HG03575 (cell line): ENCODE measurements around the gene TACR2.

ENCODE experiments used
- ATAC-seq: cut with Tn5 transposase; IDR thresholded peaks from one replicate; pipeline ENCODE4 v1.9.1; 2021; ENCODE audit not compliant: unreplicated experiment, insufficient number of reproducible peaks, low FRiP score; ENCODE audit errors: extremely low read depth

TACR2 gene

DNA sequence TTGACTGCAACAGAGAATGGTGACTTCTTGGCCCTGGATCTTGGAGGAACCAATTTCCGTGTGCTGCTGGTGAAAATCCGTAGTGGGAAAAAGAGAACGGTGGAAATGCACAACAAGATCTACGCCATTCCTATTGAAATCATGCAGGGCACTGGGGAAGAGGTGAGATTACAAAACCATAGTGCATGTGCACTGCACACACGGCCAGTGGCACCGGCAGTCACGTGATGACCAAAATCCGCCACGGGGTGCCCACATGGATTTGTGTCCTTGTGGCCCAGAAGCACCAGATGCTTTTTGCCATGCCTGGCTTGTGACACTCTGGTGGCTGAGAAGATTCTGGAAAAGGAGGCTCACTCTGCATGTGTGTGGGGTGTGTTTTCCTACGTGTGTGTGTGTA lies 32.4 kb downstream of the TACR2 start:
- no peak for ATAC-seq

DNA sequence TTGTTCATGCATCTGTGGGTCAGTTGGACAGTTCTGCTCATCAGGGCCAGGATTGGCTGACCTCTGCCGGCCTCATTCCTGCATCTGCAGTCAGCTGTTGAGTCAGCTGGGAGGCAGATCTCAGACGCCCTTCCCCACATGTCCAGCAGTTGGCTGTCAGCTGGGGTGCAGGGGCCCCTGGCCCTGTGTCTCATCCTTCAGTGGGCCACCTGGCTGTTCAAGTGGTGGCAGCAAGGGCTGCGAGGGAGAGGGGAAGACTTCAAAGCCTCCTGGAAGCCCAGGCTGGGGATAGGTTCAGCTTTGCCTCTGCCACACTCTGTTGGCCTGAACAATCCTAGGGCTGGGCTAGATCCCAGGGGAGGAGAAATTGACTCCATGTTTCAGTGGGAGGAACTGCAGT lies 33.2 kb downstream of the TACR2 start:
- ATAC-seq, result no peak

DNA sequence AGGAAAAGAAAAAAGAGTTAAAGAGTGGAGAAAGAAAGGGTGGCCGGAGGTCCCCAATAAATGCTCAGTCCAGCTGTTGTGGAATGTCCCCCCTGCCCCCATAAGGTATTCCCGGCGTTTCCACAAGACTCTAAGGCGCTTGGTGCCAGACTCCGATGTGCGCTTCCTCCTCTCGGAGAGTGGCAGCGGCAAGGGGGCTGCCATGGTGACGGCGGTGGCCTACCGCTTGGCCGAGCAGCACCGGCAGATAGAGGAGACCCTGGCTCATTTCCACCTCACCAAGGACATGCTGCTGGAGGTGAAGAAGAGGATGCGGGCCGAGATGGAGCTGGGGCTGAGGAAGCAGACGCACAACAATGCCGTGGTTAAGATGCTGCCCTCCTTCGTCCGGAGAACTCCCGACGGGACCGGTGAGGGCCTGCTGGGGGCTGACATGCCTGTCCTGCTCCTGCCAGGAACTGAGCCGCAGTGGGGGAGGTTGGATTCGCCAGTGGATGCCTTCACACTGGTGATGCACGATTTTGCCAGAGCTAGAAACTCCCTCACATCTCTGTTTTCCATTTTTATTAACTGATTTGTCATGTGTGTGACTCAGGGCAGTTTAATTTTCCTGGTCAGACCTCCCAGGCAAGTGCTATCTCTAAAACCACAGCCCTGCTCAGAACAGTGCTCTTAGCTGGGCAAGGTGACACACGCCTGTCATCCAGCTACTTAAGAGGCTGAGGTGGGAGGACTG lies 34.2 kb downstream of the TACR2 start:
- ATAC-seq, result no peak

GRCh38 chr10:69379800-69380199 lies 36.9 kb downstream of the TACR2 start:
- no peak for ATAC-seq

DNA sequence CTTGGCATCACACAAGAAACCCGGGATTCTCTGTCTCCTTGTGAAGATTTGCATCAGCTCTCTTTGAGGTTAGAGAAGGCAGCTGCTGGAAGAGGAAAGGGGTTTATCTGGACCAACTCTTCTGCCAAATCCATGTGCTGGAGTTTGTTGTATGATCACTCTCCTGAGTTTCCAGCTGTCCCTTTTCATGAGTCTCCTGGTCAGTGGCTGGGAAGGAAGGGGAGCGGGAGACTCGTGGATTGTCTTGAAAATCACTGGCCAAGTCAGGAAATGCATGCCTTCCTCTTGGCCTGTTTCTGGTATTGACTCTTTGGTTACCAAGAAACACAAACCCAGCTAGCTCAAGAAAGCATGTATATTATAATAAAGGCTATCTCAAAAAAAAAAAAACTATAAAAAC lies 38.8 kb downstream of the TACR2 start:
- no peak for ATAC-seq

DNA sequence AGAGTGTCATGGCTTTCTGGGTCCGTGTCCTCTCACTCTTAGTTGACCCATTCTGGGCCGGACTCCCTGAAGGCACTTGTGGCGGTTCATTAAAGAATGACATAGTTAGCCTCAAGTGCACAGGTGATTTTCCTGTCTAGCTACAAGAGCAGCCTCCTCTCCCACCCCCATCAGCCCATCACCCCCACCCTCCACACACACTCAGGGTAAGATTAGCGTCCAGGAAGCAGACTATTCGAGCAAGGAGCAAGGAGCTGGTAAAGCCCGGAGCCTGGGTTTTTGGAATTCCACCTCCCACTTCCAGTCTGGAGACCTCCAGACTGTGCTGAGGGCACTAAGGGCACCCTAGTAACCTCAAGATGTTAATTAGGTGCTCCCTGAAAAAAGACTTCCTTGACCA lies 39.5 kb downstream of the TACR2 start:
- no peak for ATAC-seq

DNA sequence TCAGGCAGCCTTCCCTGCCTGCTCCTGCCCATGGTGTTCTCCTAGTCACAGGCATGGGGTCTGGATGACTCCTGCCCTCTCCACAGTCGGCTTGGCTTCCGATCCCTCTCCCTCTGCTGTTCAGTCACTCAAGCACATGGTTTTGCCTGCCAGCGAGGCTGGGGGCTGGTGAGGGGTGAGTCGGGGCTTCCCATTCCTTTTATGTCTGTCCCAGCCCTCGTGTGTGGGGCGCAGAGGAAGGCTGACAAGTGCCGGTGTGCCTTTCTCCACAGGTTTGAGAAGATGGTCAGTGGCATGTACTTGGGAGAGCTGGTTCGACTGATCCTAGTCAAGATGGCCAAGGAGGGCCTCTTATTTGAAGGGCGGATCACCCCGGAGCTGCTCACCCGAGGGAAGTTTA lies 40.1 kb downstream of the TACR2 start:
- no peak for ATAC-seq

- ATAC-seq, result no peak
Measured at GRCh38 chr10:69375307-69376151, 41.2 kb downstream of the TACR2 start.

DNA sequence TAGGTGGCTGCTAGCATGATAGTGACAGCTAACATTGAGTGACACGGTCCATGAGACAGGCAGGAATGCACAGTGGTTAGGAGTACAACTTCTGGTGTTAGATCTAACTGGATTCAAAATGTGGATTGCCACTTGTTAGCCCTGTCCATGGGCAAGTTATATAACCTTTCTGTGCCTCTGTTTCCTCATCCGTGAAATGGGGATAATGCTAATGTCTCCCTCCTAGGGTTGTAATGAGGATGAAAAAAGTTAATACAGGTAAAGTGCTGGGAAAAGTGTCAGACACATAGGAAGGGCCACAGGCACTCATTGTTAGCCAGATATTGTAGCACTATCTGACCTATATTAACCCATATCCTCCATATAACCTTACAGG lies 41.8 kb downstream of the TACR2 start:
- no peak for ATAC-seq

DNA sequence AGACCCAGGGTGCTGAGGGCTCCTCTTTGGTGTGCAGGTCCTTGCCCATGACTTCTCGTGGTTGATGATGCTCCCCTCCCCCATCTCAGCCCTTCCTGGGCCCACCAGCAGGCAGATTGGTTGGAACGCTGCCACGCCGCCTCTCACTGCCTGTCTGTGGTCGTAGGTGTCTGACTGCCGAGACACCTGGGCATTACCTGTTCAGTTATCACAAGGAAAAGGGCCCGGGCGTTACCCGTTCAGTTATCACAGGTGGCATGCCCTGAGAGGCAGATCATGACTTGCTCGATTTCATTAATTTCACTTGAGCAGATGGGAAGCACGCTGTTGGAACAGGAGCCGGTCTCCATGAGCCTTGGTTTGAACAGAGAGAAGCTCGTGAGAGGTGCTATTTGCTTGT lies 42.5 kb downstream of the TACR2 start:
- no peak for ATAC-seq

DNA sequence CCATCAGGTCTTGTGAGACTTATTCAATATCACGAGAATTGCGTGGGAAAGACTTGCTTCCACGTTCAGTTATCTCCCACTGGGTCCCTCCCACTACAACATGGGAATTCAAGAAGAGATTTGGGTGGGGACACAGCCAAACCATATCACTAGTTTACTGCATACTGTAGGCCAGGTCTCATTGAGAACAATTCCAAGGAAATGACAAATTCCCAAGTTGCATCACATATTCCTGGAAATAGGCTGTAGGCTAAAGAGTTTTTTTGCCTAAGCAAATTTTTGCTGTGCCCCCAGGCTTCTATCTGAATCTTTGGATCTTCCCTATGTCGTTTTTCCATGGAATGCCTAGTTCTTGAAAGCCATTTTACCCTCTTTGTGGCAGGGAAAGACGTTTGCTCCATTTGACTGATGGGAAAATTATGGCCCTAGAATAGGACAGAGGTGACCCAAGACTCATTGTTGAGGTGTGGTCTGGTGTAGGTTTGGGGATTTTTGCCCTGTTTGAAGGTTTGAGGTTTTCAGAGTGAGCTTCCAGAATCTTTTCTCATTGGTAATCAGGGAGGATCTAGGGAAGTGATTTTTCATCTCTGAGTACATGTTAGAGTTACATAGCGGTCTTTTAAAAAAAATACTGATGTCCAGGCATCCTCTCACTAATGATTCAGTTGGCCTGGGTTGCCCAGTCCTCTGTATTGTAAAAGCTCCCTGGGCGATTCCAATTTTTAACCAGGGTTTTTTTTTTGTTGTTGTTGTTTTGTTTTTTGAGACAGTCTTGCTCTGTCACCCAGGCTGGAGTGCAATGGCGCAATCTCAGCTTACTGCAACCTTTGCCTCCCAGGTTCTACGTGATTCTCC lies 44.4 kb downstream of the TACR2 start:
- ATAC-seq, result no peak

GRCh38 chr10:69367469-69367868 lies 49.2 kb downstream of the TACR2 start:
- no peak for ATAC-seq

- no peak for ATAC-seq
Measured at GRCh38 chr10:69366738-69367137, 50.0 kb downstream of the TACR2 start.

DNA sequence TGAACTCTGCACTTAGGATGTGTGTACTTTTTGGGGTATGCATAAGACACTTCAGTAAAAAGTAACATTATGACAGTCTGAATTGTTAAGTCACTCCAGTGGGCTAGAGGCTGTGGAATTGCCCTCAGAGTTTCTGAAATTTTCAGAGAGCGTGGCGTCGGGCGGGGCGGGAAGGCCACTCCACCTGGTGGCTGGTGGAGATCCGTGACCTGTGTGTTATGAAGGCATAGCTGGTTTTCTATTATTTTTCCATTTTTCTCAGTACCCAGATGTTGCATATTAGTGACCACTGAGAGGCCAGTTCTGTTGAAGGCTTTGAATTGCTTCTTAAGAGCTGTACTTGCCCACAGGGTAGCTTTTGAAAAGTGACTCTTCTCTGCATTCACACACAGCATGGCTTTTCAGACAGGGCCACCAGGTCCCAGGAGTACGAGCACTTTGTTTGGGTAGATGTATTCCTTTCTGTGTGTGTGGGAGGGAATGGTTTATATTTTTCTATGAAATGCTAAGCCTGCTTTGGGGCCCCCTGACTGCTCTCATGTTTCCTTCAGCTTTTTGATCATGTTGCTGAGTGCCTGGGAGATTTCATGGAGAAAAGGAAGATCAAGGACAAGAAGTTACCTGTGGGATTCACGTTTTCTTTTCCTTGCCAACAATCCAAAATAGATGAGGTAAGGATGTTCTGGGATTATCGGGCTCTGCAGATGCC lies 52.3 kb downstream of the TACR2 start:
- no peak for ATAC-seq

- ATAC-seq, result no peak
Measured at GRCh38 chr10:69363666-69364065, 53.1 kb downstream of the TACR2 start.

GRCh38 chr10:69362471-69362954 lies 54.2 kb downstream of the TACR2 start:
- ATAC-seq, result no peak

GRCh38 chr10:69361303-69361614 lies 55.5 kb downstream of the TACR2 start:
- no peak for ATAC-seq

DNA sequence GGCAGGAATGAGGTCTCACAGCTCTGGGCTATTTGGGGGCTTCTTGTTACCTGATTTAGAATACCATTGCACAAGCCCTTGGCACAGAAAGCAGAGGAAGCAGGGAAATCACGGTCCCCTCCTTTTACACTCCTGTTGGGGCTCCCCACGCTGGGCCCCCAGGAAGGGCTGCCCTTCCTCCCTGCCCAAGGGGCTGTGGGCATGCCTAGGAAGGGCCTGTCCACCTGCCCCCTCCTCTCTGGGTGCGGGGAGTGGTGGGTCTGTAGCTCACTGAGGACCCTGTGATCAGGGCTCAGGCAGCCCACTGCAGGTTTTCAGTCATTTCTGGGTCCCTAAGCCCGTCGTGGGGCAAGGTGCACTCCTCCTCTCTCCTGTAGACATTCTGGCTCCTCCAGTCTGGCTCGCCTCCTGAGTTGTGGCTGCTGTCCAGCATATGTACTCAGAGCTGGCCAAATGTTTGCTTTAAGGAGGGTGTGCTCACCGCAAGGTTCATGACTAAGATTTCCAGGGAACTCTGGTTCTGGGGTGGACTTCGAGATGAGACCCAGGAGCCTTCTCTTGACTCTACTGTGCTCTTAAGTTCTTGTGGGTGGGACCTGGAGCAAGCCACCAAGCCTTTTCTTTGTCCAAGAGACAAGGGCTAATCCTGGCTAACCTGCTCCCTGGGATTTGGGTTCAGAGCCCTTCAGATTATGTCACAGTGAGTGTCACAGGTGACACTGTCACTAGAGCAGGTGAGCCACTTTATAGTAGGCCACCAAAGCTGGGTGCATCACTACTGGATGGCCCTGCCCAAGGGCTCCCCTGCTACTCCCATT lies 56.0 kb downstream of the TACR2 start:
- no peak for ATAC-seq
